GM13977 (cell line): ENCODE measurements around the gene F12.
"Not testable (repeated sequence)": the region's sequence is repeated elsewhere in the genome, so short reads cannot be mapped to it uniquely, and the experiment has no call there.

ENCODE experiments used
- DNase-seq: peaks from one replicate; pipeline ENCODE4 v3.0.0; 2012; ENCODE audit warnings: low spot score
- CTCF ChIP-seq: IDR thresholded peaks from 2 replicates; pipeline ENCODE4 v1.5.1; 2012; ENCODE audit warnings: mild to moderate bottlenecking, control low read depth; ENCODE audit not compliant: insufficient read depth; ENCODE audit errors: extremely low read depth, missing control alignments
- in situ Hi-C: fragments of 300-500 bp; cut with MboI; formaldehyde crosslinking; loops from one replicate; pipeline ENCODE4 v1.12.0; 2022; ENCODE audit warnings: low sequenced_read_pairs, low pct_unique_long_range_greater_than_20kb, mixed read lengths, inconsistent platforms; ENCODE audit not compliant: unreplicated experiment

The F12 gene

GRCh38 chr5:177378884-177379883 lies 30.2 kb downstream of the F12 start:
- in situ Hi-C loops, result no loop called here
- peak; percentile 80 for DNase-seq
- no peak for TF ChIP-seq CTCF

- no peak for TF ChIP-seq CTCF
- in situ Hi-C loops, result no loop called here
- DNase-seq, result no peak
Measured at GRCh38 chr5:177377851-177378776, 31.2 kb downstream of the F12 start.

- DNase-seq, result no peak
- in situ Hi-C loops, result no loop called here
- no peak for TF ChIP-seq CTCF
Measured at GRCh38 chr5:177376107-177376506, 33.3 kb downstream of the F12 start.

GRCh38 chr5:177375516-177375915 lies 33.8 kb downstream of the F12 start:
- DNase-seq, in situ Hi-C loops: not testable (repeated sequence)

GRCh38 chr5:177374211-177374610 lies 35.2 kb downstream of the F12 start:
- no peak for DNase-seq
- TF ChIP-seq CTCF, result no peak
- in situ Hi-C loops, result no loop called here

GRCh38 chr5:177373806-177374205 lies 35.6 kb downstream of the F12 start:
- TF ChIP-seq CTCF, result no peak
- in situ Hi-C loops, result no loop called here
- no peak for DNase-seq
